GM19238 (cell line): Measurements from ENCODE around the gene ACSS2.

ENCODE experiments used
- DNase-seq: peaks from one replicate; pipeline ENCODE4 v3.0.0; 2011; ENCODE audit warnings: low spot score; ENCODE audit not compliant: insufficient read length

ACSS2 gene

GRCh38 chr20:34976286-34976685 is 99.9 kb downstream of the ACSS2 start:
- no peak for DNase-seq
